HepG2 (cell line): ENCODE data around the gene TBC1D24. TPM values are rescaled to one million over a fixed set of nuclear protein-coding genes. Genes with fewer than 3 reads are reported as not detected.

Experiments
- ATAC-seq: fragments of 200-7000 bp; cut with Tn5 transposase; 3 replicates; pipeline ENCODE4 v1.9.1; 2020; ENCODE audit warnings: mild to moderate bottlenecking, moderate library complexity
- BruUV-seq: library from RNA; stranded (reverse); fragments of 400-500 nt; replicated peaks from 2 replicates; lab custom pipeline; 2021; lab: Mats Ljungman, UMichigan
- CTCF ChIA-PET: fragments of 300-600 bp; formaldehyde crosslinking; extraction: SDS; loops from one replicate; lab custom pipeline; 2021; ENCODE audit warnings: low total read pairs, inconsistent platforms, low intra/inter-chr PET ratio; lab: Yijun Ruan, JAX
- POLR2A ChIA-PET: fragments of 350-600 bp; sonication (Branson Sonifier 250); formaldehyde crosslinking; loops from one replicate; lab custom pipeline; 2020; ENCODE audit warnings: antibody characterized with exemption, inconsistent platforms; lab: Yijun Ruan, JAX
- DNase-seq: peaks from one replicate; pipeline ENCODE4 v3.0.0-alpha.2; 2015; ENCODE audit warnings: low spot score
- FAIRE-seq: peaks from 3 replicates; lab custom pipeline; 2011; peaks lifted over from hg19 to GRCh38; lab: Jason Lieb, UNC
- H2AFZ ChIP-seq: one replicate; pipeline ENCODE4 v1.6.1; 2011; ENCODE audit warnings: low read length, inconsistent platforms
- H3K27ac ChIP-seq: fragments of 300-600 bp; 3 replicates; pipeline ENCODE4 v1.8.0; 2011; ENCODE audit warnings: mixed run types, mild to moderate bottlenecking, mixed read lengths, low read length, inconsistent platforms; ENCODE audit not compliant: insufficient read depth; ENCODE audit errors: extremely low read length
- H3K27me3 ChIP-seq, 2 experiments: fragments of 200-600 bp in 1 of 2; 2 replicates in 1 of 2; 3 replicates in 1 of 2; pipeline versions ENCODE4 v1.6.0 to v1.8.0; 2011; ENCODE audit warnings: low read length in 2 of 2, mild to moderate bottlenecking in 2 of 2, moderate library complexity in 2 of 2, inconsistent platforms in 1 of 2; ENCODE audit not compliant: insufficient read depth in 2 of 2, control insufficient read depth in 1 of 2
- H3K36me3 ChIP-seq, 2 experiments: fragments of 200-600 bp in 1 of 2; replicated peaks in 1 of 2; 2 replicates in 1 of 2; 3 replicates in 1 of 2; pipeline versions ENCODE4 v1.5.1 to v1.8.0; 2011; ENCODE audit warnings: low read length in 2 of 2, inconsistent platforms in 1 of 2; ENCODE audit not compliant: insufficient read depth in 2 of 2, control insufficient read depth in 1 of 2
- H3K4me1 ChIP-seq: 2 replicates; pipeline ENCODE4 v1.5.1; 2012; ENCODE audit warnings: low read length, inconsistent platforms; ENCODE audit not compliant: insufficient read depth
- H3K4me2 ChIP-seq: 2 replicates; pipeline ENCODE4 v1.6.0; 2011; ENCODE audit warnings: low read depth, low read length, inconsistent platforms
- H3K4me3 ChIP-seq, 3 experiments: fragments of 200-600 bp in 1 of 3; sonication (generic), shearing (Covaris generic) in 1 of 3; replicated peaks in 1 of 3; 2 replicates each; pipeline ENCODE4 v1.5.1; 2011 to 2016; ENCODE audit warnings: low read length in 3 of 3, inconsistent platforms in 2 of 3, low read depth in 2 of 3, mild to moderate bottlenecking in 2 of 3, control low read depth in 1 of 3, mixed read lengths in 1 of 3; ENCODE audit not compliant: insufficient read depth in 1 of 3
- H3K79me2 ChIP-seq: one replicate; pipeline ENCODE4 v1.6.1; 2011; ENCODE audit warnings: low read length, inconsistent platforms; ENCODE audit not compliant: insufficient read depth
- H3K9ac ChIP-seq: 2 replicates; pipeline ENCODE4 v1.6.0; 2011; ENCODE audit warnings: mild to moderate bottlenecking, low read depth, low read length, inconsistent platforms; ENCODE audit not compliant: insufficient read depth
- H3K9me3 ChIP-seq: 2 replicates; pipeline ENCODE4 v1.5.1; 2012; ENCODE audit warnings: mild to moderate bottlenecking, low read length
- H4K20me1 ChIP-seq: 2 replicates; pipeline ENCODE4 v1.6.0; 2011; ENCODE audit warnings: inconsistent platforms, mild to moderate bottlenecking, low read length, moderate library complexity; ENCODE audit not compliant: insufficient read depth
- CBX1 ChIP-seq: IDR thresholded peaks from one replicate; pipeline ENCODE4 v1.6.1; 2016; ENCODE audit warnings: antibody characterized with exemption, low read depth
- NCOA2 ChIP-seq: sonication (generic); formaldehyde crosslinking; IDR thresholded peaks from 2 replicates; pipeline ENCODE4 v1.8.0; 2022; ENCODE audit warnings: inconsistent platforms
- SALL1 ChIP-seq: sonication (generic); formaldehyde crosslinking; IDR thresholded peaks from 2 replicates; pipeline ENCODE4 v1.8.0; 2022; ENCODE audit warnings: mild to moderate bottlenecking, missing genetic modification reagents
- SP5 ChIP-seq: IDR thresholded peaks from 2 replicates; pipeline ENCODE4 v1.6.1; 2016; ENCODE audit warnings: low read depth, borderline replicate concordance
- ZBTB7B ChIP-seq: sonication (generic); formaldehyde crosslinking; IDR thresholded peaks from 2 replicates; pipeline ENCODE4 v1.4.0; 2020; ENCODE audit warnings: missing genetic modification reagents
- ZFY ChIP-seq: sonication (generic); formaldehyde crosslinking; IDR thresholded peaks from 2 replicates; pipeline ENCODE4 v1.4.0; 2020; ENCODE audit warnings: missing genetic modification reagents
- ZMYM3 ChIP-seq: sonication (generic); formaldehyde crosslinking; IDR thresholded peaks from 2 replicates; pipeline ENCODE4 v1.5.1; 2020; ENCODE audit warnings: mild to moderate bottlenecking, missing genetic modification reagents
- ZNF460 ChIP-seq: sonication (generic); formaldehyde crosslinking; IDR thresholded peaks from 2 replicates; pipeline ENCODE4 v1.5.1; 2020; ENCODE audit warnings: missing genetic modification reagents, mild to moderate bottlenecking, borderline replicate concordance
- ZNF543 ChIP-seq: sonication (generic); formaldehyde crosslinking; IDR thresholded peaks from 2 replicates; pipeline ENCODE4 v1.4.0; 2020; ENCODE audit warnings: mild to moderate bottlenecking, missing genetic modification reagents
- ZNF644 ChIP-seq: IDR thresholded peaks from 2 replicates; pipeline ENCODE4 v1.6.1; 2016; ENCODE audit warnings: low read depth
- ZNF713 ChIP-seq: sonication (generic); formaldehyde crosslinking; IDR thresholded peaks from 2 replicates; pipeline ENCODE4 v1.4.0; 2020; ENCODE audit warnings: mild to moderate bottlenecking, missing genetic modification reagents
- ZNF772 ChIP-seq: sonication (generic); formaldehyde crosslinking; IDR thresholded peaks from 2 replicates; pipeline ENCODE4 v1.5.0; 2020; ENCODE audit warnings: mild to moderate bottlenecking, missing genetic modification reagents
- WGBS: methylation state at CpG from one replicate; pipeline ENCODE4 v1.1.6; 2017; ENCODE audit warnings: low lambda C conversion rate; 5-methylcytosine and 5-hydroxymethylcytosine counted together
- in situ Hi-C: cut with HindIII; loops from 2 replicates; pipeline ENCODE4 v1.10.0; 2017; ENCODE audit warnings: low pct_unique_long_range_greater_than_20kb; ENCODE audit not compliant: extremely low pct_ligation_motif_present
- intact Hi-C: fragments of 100-400 bp; cut with micrococcal nuclease; formaldehyde crosslinking; loops from one replicate; pipeline ENCODE4 v1.10.0; 2022; ENCODE audit not compliant: unreplicated experiment
- polyA plus RNA-seq, 8 experiments: library from polyadenylated mRNA; depleted of rRNA in 3 of 8; stranded (reverse) in 7 of 8; unstranded in 1 of 8; fragments of >200 nt; fragmentation: Illumina TruSeq in 4 of 8; extraction: Trizol in 4 of 8; gene quantifications; 2 replicates each; pipeline versions ENCODE4 v1.2.1 to v1.2.3, GENCODE V29; 2011 to 2016; ENCODE audit warnings: low read depth in 4 of 8, missing spikeins in 1 of 8, mixed read lengths in 1 of 8; ENCODE audit not compliant: insufficient read depth in 1 of 8
- total RNA-seq, 5 experiments: library from RNA; depleted of rRNA; stranded (reverse); fragments of >200 nt; fragmentation: Illumina TruSeq; extraction: Trizol; gene quantifications; 2 replicates each; pipeline ENCODE4 v1.2.3, GENCODE V29; 2016; ENCODE audit warnings: low read depth in 1 of 5
- TF ChIP-seq, protein P1 (sequence below): sonication (generic); formaldehyde crosslinking; IDR thresholded peaks from 2 replicates; pipeline ENCODE4 v1.4.0; 2020; ENCODE audit warnings: missing genetic modification reagents
- TF ChIP-seq, protein P2 (sequence below): IDR thresholded peaks from 2 replicates; pipeline ENCODE4 v1.6.1; 2016; ENCODE audit warnings: missing compliant biosample characterization, missing genetic modification reagents, borderline replicate concordance
- TF ChIP-seq, protein P3 (sequence below): sonication (generic); formaldehyde crosslinking; IDR thresholded peaks from 2 replicates; pipeline ENCODE4 v1.9.0; 2021; ENCODE audit warnings: mild to moderate bottlenecking, missing genetic modification reagents
- TF ChIP-seq, protein P4 (sequence below): sonication (generic); formaldehyde crosslinking; IDR thresholded peaks from 2 replicates; pipeline ENCODE4 v1.4.0; 2020; ENCODE audit warnings: missing genetic modification reagents, low read depth, mild to moderate bottlenecking, borderline replicate concordance

Gene TBC1D24
- total and polyA plus RNA-seq, 2 of the 13 experiments (the other 11 are each of a cell fraction or from before 2014, with no cell fraction given), result 7.7 to 13.7 TPM

DNA sequence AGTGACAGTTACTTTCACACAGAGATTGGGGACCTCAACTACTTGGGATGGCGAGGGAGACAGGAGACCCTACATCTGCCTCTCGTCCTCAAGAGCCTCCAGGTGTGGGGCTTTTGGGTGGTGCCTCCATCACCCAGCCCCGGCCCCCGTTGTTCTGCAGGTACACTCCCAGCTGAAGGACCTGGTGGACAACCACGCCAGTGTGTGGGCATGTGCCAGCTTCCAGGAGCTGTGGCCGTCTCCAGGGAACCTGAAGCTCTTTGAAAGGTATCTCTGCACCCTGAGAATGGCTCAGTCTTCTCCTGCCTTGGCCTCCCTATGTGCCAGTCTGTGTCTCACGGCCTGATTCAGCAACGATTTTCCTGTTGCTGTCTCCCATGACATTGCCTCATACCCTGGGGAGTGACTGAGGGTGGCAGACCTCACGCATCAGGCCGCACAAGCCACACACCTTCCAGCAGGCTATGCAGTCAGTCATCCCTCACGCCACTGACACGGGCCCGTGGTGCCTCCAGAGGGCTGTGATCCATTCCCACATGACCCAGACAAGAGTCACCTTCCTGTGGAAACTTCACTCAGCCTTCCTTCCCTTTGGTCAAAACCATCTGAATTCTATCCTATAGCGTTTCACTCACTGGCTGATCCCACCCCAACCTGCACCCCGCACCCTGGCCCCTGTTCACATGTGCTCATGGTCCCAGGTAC, 42.0 kb upstream of the TBC1D24 start:
- H3K4me2 ChIP-seq, result no peak overlapping the region
- ATAC-seq (no peak), FAIRE-seq (no peak), DNase-seq (no peak)
- peaks cover 25% of the 10 kb centered on the region for H3K4me1 ChIP-seq
- BruUV-seq, result no TSS peak
- no peaks in the 10 kb centered on the region for H4K20me1 ChIP-seq
- 95% methylated on average over 12 of the region's 15 CpGs for WGBS
- no peak overlapping the region for H2AFZ ChIP-seq
- ChIA-PET POLR2A (no interaction called here), CTCF (interaction anchor here (1.4 kb wide), 1 partner anchor 69 kb away, joined by 8 read pairs; no protein-coding TSS in a partner anchor)
- H3K9ac ChIP-seq, result no peak overlapping the region
- H3K9me3 ChIP-seq, result no peaks in the 10 kb centered on the region
- in situ Hi-C loops, result no loop called here
- H3K4me3 ChIP-seq, result no peak overlapping the region
- H3K27me3 ChIP-seq, result no peaks in the 10 kb centered on the region; a peak in 1 of 5 replicates
- no peak overlapping the region for H3K27ac ChIP-seq
- peaks cover 15% of the 10 kb centered on the region for H3K79me2 ChIP-seq
- peaks cover 26 to 46% of the 10 kb centered on the region in 2 experiments for H3K36me3 ChIP-seq
- intact Hi-C loops, result loop anchor here (5.0 kb wide), 1 partner anchor 39 kb away; the partner anchor contains the start of gene NTN3
- TF ChIP-seq ZNF543 (no peak), SP5 (CRISPR knock-in tag) (no peak), NCOA2 (CRISPR knock-in tag) (no peak), CBX1 (no peak), ZNF644 (CRISPR knock-in tag) (no peak), ZFY (CRISPR knock-in tag) (no peak), ZBTB7B (no peak), ZNF713 (CRISPR knock-in tag) (no peak), ZNF772 (CRISPR knock-in tag) (no peak), SALL1 (no peak), ZMYM3 (CRISPR knock-in tag) (no peak), ZNF460 (CRISPR knock-in tag) (no peak)
- TF ChIP-seq, protein P1, sequence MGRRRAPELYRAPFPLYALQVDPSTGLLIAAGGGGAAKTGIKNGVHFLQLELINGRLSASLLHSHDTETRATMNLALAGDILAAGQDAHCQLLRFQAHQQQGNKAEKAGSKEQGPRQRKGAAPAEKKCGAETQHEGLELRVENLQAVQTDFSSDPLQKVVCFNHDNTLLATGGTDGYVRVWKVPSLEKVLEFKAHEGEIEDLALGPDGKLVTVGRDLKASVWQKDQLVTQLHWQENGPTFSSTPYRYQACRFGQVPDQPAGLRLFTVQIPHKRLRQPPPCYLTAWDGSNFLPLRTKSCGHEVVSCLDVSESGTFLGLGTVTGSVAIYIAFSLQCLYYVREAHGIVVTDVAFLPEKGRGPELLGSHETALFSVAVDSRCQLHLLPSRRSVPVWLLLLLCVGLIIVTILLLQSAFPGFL (CRISPR knock-in tag), result no peak
- TF ChIP-seq, protein P2, sequence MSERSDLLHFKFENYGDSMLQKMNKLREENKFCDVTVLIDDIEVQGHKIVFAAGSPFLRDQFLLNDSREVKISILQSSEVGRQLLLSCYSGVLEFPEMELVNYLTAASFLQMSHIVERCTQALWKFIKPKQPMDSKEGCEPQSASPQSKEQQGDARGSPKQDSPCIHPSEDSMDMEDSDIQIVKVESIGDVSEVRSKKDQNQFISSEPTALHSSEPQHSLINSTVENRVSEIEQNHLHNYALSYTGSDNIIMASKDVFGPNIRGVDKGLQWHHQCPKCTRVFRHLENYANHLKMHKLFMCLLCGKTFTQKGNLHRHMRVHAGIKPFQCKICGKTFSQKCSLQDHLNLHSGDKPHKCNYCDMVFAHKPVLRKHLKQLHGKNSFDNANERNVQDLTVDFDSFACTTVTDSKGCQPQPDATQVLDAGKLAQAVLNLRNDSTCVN (CRISPR knock-in tag), result no peak
- TF ChIP-seq, protein P3, sequence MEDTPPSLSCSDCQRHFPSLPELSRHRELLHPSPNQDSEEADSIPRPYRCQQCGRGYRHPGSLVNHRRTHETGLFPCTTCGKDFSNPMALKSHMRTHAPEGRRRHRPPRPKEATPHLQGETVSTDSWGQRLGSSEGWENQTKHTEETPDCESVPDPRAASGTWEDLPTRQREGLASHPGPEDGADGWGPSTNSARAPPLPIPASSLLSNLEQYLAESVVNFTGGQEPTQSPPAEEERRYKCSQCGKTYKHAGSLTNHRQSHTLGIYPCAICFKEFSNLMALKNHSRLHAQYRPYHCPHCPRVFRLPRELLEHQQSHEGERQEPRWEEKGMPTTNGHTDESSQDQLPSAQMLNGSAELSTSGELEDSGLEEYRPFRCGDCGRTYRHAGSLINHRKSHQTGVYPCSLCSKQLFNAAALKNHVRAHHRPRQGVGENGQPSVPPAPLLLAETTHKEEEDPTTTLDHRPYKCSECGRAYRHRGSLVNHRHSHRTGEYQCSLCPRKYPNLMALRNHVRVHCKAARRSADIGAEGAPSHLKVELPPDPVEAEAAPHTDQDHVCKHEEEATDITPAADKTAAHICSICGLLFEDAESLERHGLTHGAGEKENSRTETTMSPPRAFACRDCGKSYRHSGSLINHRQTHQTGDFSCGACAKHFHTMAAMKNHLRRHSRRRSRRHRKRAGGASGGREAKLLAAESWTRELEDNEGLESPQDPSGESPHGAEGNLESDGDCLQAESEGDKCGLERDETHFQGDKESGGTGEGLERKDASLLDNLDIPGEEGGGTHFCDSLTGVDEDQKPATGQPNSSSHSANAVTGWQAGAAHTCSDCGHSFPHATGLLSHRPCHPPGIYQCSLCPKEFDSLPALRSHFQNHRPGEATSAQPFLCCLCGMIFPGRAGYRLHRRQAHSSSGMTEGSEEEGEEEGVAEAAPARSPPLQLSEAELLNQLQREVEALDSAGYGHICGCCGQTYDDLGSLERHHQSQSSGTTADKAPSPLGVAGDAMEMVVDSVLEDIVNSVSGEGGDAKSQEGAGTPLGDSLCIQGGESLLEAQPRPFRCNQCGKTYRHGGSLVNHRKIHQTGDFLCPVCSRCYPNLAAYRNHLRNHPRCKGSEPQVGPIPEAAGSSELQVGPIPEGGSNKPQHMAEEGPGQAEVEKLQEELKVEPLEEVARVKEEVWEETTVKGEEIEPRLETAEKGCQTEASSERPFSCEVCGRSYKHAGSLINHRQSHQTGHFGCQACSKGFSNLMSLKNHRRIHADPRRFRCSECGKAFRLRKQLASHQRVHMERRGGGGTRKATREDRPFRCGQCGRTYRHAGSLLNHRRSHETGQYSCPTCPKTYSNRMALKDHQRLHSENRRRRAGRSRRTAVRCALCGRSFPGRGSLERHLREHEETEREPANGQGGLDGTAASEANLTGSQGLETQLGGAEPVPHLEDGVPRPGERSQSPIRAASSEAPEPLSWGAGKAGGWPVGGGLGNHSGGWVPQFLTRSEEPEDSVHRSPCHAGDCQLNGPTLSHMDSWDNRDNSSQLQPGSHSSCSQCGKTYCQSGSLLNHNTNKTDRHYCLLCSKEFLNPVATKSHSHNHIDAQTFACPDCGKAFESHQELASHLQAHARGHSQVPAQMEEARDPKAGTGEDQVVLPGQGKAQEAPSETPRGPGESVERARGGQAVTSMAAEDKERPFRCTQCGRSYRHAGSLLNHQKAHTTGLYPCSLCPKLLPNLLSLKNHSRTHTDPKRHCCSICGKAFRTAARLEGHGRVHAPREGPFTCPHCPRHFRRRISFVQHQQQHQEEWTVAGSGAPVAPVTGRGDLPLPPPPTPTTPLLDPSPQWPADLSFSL (CRISPR knock-in tag), result no peak
- TF ChIP-seq, protein P4, sequence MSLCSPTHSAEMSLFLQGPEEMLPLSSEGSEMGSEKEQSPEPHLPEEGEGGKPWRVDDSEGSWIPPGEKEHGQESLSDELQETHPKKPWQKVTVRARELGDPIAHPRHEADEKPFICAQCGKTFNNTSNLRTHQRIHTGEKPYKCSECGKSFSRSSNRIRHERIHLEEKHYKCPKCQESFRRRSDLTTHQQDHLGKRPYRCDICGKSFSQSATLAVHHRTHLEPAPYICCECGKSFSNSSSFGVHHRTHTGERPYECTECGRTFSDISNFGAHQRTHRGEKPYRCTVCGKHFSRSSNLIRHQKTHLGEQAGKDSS, result no peak
